Neural progenitor cell (in vitro differentiated cells): ENCODE data around the gene CTNNA3.

ENCODE experiments used
- EZH2 ChIP-seq: fragments of 200-600 bp; sonication (generic); IDR thresholded peaks from 2 replicates; pipeline ENCODE4 v1.6.1; 2017; ENCODE audit warnings: antibody characterized with exemption, mild to moderate bottlenecking, moderate library complexity
- EZH2phosphoT487 ChIP-seq: fragments of 200-600 bp; sonication (generic); IDR thresholded peaks from 2 replicates; pipeline ENCODE4 v1.6.1; 2017; ENCODE audit warnings: antibody characterized with exemption

DNA sequence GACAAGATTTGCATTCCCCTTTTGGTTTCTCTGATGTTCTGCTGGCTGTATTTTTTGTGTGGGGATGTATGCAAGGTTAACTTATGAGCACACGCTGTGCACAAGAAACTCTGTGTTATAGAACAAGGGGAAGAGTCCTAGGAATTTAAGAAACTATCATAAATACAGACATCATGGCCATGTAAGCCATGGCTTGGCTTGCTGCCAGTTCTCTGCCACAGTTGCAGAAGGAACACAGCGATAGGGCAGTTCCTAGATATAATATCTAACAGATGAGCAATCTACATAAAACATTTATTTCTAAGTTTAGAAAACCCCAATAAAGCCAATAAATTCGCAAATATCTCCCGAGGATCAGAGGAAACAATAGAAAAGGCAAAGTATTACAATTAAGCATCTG, 616.9 kb downstream of the CTNNA3 start:
- TF ChIP-seq EZH2phosphoT487 (no peak), EZH2 (no peak)
